WTC11 (cell line): Measurements from ENCODE around the gene ZDHHC14.
"Not testable (repeated sequence)": the region's sequence is repeated elsewhere in the genome, so short reads cannot be mapped to it uniquely, and the experiment has no call there.

Experiments
- CREB1 ChIP-seq: sonication (generic); formaldehyde crosslinking; IDR thresholded peaks from 2 replicates; pipeline ENCODE4 v1.8.0; 2023; ENCODE audit warnings: mild to moderate bottlenecking, missing genetic modification reagents
- ESRRA ChIP-seq: sonication (generic); formaldehyde crosslinking; IDR thresholded peaks from 2 replicates; pipeline ENCODE4 v1.8.1; 2022; ENCODE audit warnings: mild to moderate bottlenecking, missing genetic modification reagents, borderline replicate concordance
- NFE2L1 ChIP-seq: sonication (generic); formaldehyde crosslinking; IDR thresholded peaks from 2 replicates; pipeline ENCODE4 v1.8.1; 2023; ENCODE audit warnings: missing genetic modification reagents
- TF ChIP-seq, protein P1 (sequence below): fragments of 200-600 bp; IDR thresholded peaks from 2 replicates; pipeline ENCODE4 v1.8.0; 2022; ENCODE audit warnings: antibody characterized with exemption
- TF ChIP-seq, protein P2 (sequence below): sonication (generic); formaldehyde crosslinking; IDR thresholded peaks from 2 replicates; pipeline ENCODE4 v1.8.1; 2023; ENCODE audit warnings: mild to moderate bottlenecking, moderate library complexity, missing genetic modification reagents
- TF ChIP-seq, protein P3 (sequence below): sonication (generic); formaldehyde crosslinking; IDR thresholded peaks from 2 replicates; pipeline ENCODE4 v1.8.1; 2023; ENCODE audit warnings: mild to moderate bottlenecking, missing genetic modification reagents
- TF ChIP-seq, protein P4 (sequence below): sonication (generic); formaldehyde crosslinking; conservative IDR thresholded peaks from 2 replicates; pipeline ENCODE4 v1.8.1; 2022; ENCODE audit warnings: mild to moderate bottlenecking, missing genetic modification reagents
- TF ChIP-seq, protein P5 (sequence below): sonication (generic); formaldehyde crosslinking; IDR thresholded peaks from 2 replicates; pipeline ENCODE4 v1.8.0; 2022; ENCODE audit warnings: mild to moderate bottlenecking, missing genetic modification reagents
- TF ChIP-seq, protein P6 (sequence below): sonication (generic); formaldehyde crosslinking; IDR thresholded peaks from 2 replicates; pipeline ENCODE4 v1.8.0; 2023; ENCODE audit warnings: missing genetic modification reagents
- TF ChIP-seq, protein P7 (sequence below): sonication (generic); formaldehyde crosslinking; IDR thresholded peaks from 2 replicates; pipeline ENCODE4 v1.8.0; 2022; ENCODE audit warnings: mild to moderate bottlenecking, missing genetic modification reagents

DNA sequence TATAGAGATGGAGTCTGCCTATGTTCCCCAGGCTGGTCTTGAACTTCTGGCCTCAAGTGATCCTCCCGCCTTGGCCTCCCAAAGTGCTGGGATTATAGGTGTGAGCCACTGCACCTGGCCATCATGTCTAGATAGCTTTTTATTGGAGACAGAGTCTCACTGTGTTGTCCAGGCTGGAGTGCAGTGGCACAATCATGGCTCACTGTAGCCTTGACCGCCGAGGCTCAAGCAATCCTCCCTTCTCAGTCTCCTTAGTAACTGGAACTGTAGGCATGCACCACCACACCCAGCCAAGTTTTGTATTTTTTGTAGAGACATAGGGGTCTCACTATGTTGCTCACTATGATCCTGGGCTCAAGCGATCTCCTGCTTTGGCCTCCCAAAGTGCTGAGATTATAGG lies 4.0 kb downstream of the ZDHHC14 start:
- not testable (repeated sequence) for TF ChIP-seq ESRRA (CRISPR knock-in tag); NFE2L1 (CRISPR knock-in tag); CREB1
- TF ChIP-seq, protein P1, sequence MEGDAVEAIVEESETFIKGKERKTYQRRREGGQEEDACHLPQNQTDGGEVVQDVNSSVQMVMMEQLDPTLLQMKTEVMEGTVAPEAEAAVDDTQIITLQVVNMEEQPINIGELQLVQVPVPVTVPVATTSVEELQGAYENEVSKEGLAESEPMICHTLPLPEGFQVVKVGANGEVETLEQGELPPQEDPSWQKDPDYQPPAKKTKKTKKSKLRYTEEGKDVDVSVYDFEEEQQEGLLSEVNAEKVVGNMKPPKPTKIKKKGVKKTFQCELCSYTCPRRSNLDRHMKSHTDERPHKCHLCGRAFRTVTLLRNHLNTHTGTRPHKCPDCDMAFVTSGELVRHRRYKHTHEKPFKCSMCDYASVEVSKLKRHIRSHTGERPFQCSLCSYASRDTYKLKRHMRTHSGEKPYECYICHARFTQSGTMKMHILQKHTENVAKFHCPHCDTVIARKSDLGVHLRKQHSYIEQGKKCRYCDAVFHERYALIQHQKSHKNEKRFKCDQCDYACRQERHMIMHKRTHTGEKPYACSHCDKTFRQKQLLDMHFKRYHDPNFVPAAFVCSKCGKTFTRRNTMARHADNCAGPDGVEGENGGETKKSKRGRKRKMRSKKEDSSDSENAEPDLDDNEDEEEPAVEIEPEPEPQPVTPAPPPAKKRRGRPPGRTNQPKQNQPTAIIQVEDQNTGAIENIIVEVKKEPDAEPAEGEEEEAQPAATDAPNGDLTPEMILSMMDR = not testable (repeated sequence)
- TF ChIP-seq, protein P2, sequence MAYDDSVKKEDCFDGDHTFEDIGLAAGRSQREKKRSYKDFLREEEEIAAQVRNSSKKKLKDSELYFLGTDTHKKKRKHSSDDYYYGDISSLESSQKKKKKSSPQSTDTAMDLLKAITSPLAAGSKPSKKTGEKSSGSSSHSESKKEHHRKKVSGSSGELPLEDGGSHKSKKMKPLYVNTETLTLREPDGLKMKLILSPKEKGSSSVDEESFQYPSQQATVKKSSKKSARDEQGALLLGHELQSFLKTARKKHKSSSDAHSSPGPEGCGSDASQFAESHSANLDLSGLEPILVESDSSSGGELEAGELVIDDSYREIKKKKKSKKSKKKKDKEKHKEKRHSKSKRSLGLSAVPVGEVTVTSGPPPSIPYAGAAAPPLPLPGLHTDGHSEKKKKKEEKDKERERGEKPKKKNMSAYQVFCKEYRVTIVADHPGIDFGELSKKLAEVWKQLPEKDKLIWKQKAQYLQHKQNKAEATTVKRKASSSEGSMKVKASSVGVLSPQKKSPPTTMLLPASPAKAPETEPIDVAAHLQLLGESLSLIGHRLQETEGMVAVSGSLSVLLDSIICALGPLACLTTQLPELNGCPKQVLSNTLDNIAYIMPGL (CRISPR knock-in tag) = not testable (repeated sequence)
- TF ChIP-seq, protein P3, sequence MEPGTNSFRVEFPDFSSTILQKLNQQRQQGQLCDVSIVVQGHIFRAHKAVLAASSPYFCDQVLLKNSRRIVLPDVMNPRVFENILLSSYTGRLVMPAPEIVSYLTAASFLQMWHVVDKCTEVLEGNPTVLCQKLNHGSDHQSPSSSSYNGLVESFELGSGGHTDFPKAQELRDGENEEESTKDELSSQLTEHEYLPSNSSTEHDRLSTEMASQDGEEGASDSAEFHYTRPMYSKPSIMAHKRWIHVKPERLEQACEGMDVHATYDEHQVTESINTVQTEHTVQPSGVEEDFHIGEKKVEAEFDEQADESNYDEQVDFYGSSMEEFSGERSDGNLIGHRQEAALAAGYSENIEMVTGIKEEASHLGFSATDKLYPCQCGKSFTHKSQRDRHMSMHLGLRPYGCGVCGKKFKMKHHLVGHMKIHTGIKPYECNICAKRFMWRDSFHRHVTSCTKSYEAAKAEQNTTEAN (CRISPR knock-in tag) = not testable (repeated sequence)
- TF ChIP-seq, protein P4, sequence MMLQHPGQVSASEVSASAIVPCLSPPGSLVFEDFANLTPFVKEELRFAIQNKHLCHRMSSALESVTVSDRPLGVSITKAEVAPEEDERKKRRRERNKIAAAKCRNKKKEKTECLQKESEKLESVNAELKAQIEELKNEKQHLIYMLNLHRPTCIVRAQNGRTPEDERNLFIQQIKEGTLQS (CRISPR knock-in tag) = not testable (repeated sequence)
- TF ChIP-seq, protein P5, sequence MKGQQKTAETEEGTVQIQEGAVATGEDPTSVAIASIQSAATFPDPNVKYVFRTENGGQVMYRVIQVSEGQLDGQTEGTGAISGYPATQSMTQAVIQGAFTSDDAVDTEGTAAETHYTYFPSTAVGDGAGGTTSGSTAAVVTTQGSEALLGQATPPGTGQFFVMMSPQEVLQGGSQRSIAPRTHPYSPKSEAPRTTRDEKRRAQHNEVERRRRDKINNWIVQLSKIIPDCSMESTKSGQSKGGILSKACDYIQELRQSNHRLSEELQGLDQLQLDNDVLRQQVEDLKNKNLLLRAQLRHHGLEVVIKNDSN (CRISPR knock-in tag) = not testable (repeated sequence)
- TF ChIP-seq, protein P6, sequence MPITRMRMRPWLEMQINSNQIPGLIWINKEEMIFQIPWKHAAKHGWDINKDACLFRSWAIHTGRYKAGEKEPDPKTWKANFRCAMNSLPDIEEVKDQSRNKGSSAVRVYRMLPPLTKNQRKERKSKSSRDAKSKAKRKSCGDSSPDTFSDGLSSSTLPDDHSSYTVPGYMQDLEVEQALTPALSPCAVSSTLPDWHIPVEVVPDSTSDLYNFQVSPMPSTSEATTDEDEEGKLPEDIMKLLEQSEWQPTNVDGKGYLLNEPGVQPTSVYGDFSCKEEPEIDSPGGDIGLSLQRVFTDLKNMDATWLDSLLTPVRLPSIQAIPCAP (CRISPR knock-in tag) = not testable (repeated sequence)
- TF ChIP-seq, protein P7, sequence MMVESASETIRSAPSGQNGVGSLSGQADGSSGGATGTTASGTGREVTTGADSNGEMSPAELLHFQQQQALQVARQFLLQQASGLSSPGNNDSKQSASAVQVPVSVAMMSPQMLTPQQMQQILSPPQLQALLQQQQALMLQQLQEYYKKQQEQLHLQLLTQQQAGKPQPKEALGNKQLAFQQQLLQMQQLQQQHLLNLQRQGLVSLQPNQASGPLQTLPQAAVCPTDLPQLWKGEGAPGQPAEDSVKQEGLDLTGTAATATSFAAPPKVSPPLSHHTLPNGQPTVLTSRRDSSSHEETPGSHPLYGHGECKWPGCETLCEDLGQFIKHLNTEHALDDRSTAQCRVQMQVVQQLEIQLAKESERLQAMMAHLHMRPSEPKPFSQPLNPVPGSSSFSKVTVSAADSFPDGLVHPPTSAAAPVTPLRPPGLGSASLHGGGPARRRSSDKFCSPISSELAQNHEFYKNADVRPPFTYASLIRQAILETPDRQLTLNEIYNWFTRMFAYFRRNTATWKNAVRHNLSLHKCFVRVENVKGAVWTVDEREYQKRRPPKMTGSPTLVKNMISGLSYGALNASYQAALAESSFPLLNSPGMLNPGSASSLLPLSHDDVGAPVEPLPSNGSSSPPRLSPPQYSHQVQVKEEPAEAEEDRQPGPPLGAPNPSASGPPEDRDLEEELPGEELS (CRISPR knock-in tag) = not testable (repeated sequence)
